ENCODE results near the gene CCDC137. TPM values are rescaled to one million over a fixed set of nuclear protein-coding genes. Genes with fewer than 3 reads are reported as not detected.
A peak's percentile ranks its signal among the peaks of the same experiment; 100 is the strongest.

Gene CCDC137
- total and polyA plus RNA-seq, 2 of the 13 experiments (the other 11 are each of a cell fraction or from before 2014, with no cell fraction given) = 14.6 to 39.1 TPM

- TF ChIP-seq PRDM10 (CRISPR knock-in tag; IDR thresholded peaks at IDR 0.05; ENCODE audit: low read depth) = no peak
- no peak for TF ChIP-seq ZNF879 (CRISPR knock-in tag; IDR thresholded peaks at IDR 0.05)
- TF ChIP-seq POLR2A (IDR thresholded peaks at IDR 0.05; ENCODE audit: insufficient read depth in 1 of 2, low read depth in 2 of 2, low read length in 2 of 2) = peak in 1 of 2 experiments; percentile 56; a peak in 2 of 4 replicates
- TF ChIP-seq NFIB (CRISPR knock-in tag; IDR thresholded peaks at IDR 0.05; ENCODE audit: borderline replicate concordance) = 0 out of 2 replicates have a peak, but pooled peaks have one; percentile 68
- no peak for TF ChIP-seq ZNF441 (CRISPR knock-in tag; IDR thresholded peaks at IDR 0.05; ENCODE audit: borderline replicate concordance)
- TF ChIP-seq ZNF337 (CRISPR knock-in tag; IDR thresholded peaks at IDR 0.05; ENCODE audit: borderline replicate concordance, low read depth) = no peak
- TF ChIP-seq DPF2 (CRISPR knock-in tag; IDR thresholded peaks at IDR 0.05; ENCODE audit: borderline replicate concordance, low read depth) = no peak
- TF ChIP-seq ZNF333 (CRISPR knock-in tag; IDR thresholded peaks at IDR 0.05; ENCODE audit: borderline replicate concordance) = peak; percentile 72; the same call in 1 of the 2 replicates
- TF ChIP-seq SRSF1 (optimal IDR thresholded peaks at IDR 0.05; ENCODE audit: low read depth, low read length) = peak; percentile 75
- TF ChIP-seq HOXD1 (CRISPR knock-in tag; IDR thresholded peaks at IDR 0.05) = no peak; the same call in 1 of the 2 replicates
- TF ChIP-seq ZNF780A (CRISPR knock-in tag; IDR thresholded peaks at IDR 0.05) = no peak
- TF ChIP-seq ZSCAN22 (CRISPR knock-in tag; IDR thresholded peaks at IDR 0.05) = no peak
- TF ChIP-seq ZNF788 (CRISPR knock-in tag; IDR thresholded peaks at IDR 0.05; ENCODE audit: borderline replicate concordance) = 0 out of 2 replicates have a peak, but pooled peaks have one; percentile 25
- no peak for TF ChIP-seq BRF2 (CRISPR knock-in tag; IDR thresholded peaks at IDR 0.05)
- no peak for TF ChIP-seq NCOR1 (IDR thresholded peaks at IDR 0.05; ENCODE audit: borderline replicate concordance, low read length)
- 0 out of 2 replicates have a peak, but pooled peaks have one; percentile 26 for TF ChIP-seq ZFP82 (CRISPR knock-in tag; IDR thresholded peaks at IDR 0.05; ENCODE audit: borderline replicate concordance)
- no peak for TF ChIP-seq ZNF772 (CRISPR knock-in tag; IDR thresholded peaks at IDR 0.05)
- peak; percentile 87 for TF ChIP-seq RBFOX2 (IDR thresholded peaks at IDR 0.05; ENCODE audit: low read depth, low read length)
- no peak for TF ChIP-seq ZNF180 (CRISPR knock-in tag; IDR thresholded peaks at IDR 0.05; ENCODE audit: borderline replicate concordance, low read depth)
- no peak; the same call in 1 of the 2 replicates for TF ChIP-seq ATRX (CRISPR knock-in tag; IDR thresholded peaks at IDR 0.05; ENCODE audit: borderline replicate concordance)
- no peak for TF ChIP-seq MIXL1 (CRISPR knock-in tag; IDR thresholded peaks at IDR 0.05)
- 0 out of 2 replicates have a peak, but pooled peaks have one; percentile 59 for TF ChIP-seq ZNF761 (CRISPR knock-in tag; conservative IDR thresholded peaks at IDR 0.05)
- peak; percentile 45; the same call in 1 of the 2 replicates for TF ChIP-seq ZNF747 (CRISPR knock-in tag; IDR thresholded peaks at IDR 0.05; ENCODE audit: borderline replicate concordance)
- TF ChIP-seq ZNF10 (CRISPR knock-in tag; IDR thresholded peaks at IDR 0.05; ENCODE audit: borderline replicate concordance, low read depth) = no peak
- TF ChIP-seq, protein P1, sequence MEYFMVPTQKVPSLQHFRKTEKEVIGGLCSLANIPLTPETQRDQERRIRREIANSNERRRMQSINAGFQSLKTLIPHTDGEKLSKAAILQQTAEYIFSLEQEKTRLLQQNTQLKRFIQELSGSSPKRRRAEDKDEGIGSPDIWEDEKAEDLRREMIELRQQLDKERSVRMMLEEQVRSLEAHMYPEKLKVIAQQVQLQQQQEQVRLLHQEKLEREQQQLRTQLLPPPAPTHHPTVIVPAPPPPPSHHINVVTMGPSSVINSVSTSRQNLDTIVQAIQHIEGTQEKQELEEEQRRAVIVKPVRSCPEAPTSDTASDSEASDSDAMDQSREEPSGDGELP (IDR thresholded peaks at IDR 0.05; ENCODE audit: borderline replicate concordance, low read depth) = no peak
Observed at GRCh38 chr17:81701288-81702071, 34.9 kb downstream of the CCDC137 start (continued).
